WTC11 (cell line): ENCODE data around the gene MMP28. TPM values are rescaled to one million over a fixed set of nuclear protein-coding genes. Genes with fewer than 3 reads are reported as not detected.

Source experiments
- ATAC-seq: fragments of 200-7000 bp; cut with Tn5 transposase; 2 replicates; pipeline ENCODE4 v1.10.0; 2021; ENCODE audit warnings: mild to moderate bottlenecking, moderate library complexity
- CTCF ChIA-PET: fragments of 300-600 bp; sonication (Branson Sonifier 250); formaldehyde crosslinking; loops from one replicate; lab custom pipeline; 2021; ENCODE audit warnings: antibody characterized with exemption; lab: Charles Lee
- POLR2A ChIA-PET: fragments of 350-600 bp; sonication (Branson Sonifier 250); formaldehyde crosslinking; loops from one replicate; lab custom pipeline; 2021; ENCODE audit warnings: antibody characterized with exemption; lab: Charles Lee
- DNase-seq: peaks from one replicate; pipeline ENCODE4 v3.0.0; 2021; ENCODE audit warnings: low spot score
- H3K27ac Mint-ChIP-seq: 2 replicates; pipeline ENCODE4 v1.8.0; 2021; ENCODE audit warnings: mixed read lengths
- H3K27me3 Mint-ChIP-seq: 2 replicates; pipeline ENCODE4 v1.8.0; 2021; ENCODE audit warnings: low read depth, mild to moderate bottlenecking, moderate library complexity, mixed read lengths
- H3K36me3 Mint-ChIP-seq: 2 replicates; pipeline ENCODE4 v1.8.0; 2021; ENCODE audit warnings: mixed read lengths
- H3K4me1 Mint-ChIP-seq: 2 replicates; pipeline ENCODE4 v1.8.0; 2022; ENCODE audit warnings: mixed read lengths
- H3K4me3 Mint-ChIP-seq: 2 replicates; pipeline ENCODE4 v1.8.0; 2021; ENCODE audit warnings: mild to moderate bottlenecking, moderate library complexity, mixed read lengths
- H3K9me3 Mint-ChIP-seq: 2 replicates; pipeline ENCODE4 v1.8.0; 2021; ENCODE audit warnings: mixed read lengths
- ATF1 ChIP-seq: sonication (generic); formaldehyde crosslinking; IDR thresholded peaks from 2 replicates; pipeline ENCODE4 v1.8.1; 2023; ENCODE audit warnings: mild to moderate bottlenecking, moderate library complexity, missing genetic modification reagents
- ELF4 ChIP-seq: sonication (generic); formaldehyde crosslinking; IDR thresholded peaks from 2 replicates; pipeline ENCODE4 v1.8.1; 2022; ENCODE audit warnings: low read depth, mild to moderate bottlenecking, moderate library complexity, missing genetic modification reagents
- FOXK1 ChIP-seq: sonication (generic); formaldehyde crosslinking; IDR thresholded peaks from 2 replicates; pipeline ENCODE4 v1.8.0; 2022; ENCODE audit warnings: mild to moderate bottlenecking, moderate library complexity, missing genetic modification reagents
- JUN ChIP-seq: sonication (generic); formaldehyde crosslinking; IDR thresholded peaks from 2 replicates; pipeline ENCODE4 v1.8.0; 2023; ENCODE audit warnings: mild to moderate bottlenecking, missing genetic modification reagents
- MYBL2 ChIP-seq: sonication (generic); formaldehyde crosslinking; IDR thresholded peaks from 2 replicates; pipeline ENCODE4 v1.8.1; 2023; ENCODE audit warnings: mild to moderate bottlenecking, moderate library complexity, missing genetic modification reagents
- NFE2L1 ChIP-seq: sonication (generic); formaldehyde crosslinking; IDR thresholded peaks from 2 replicates; pipeline ENCODE4 v1.8.1; 2023; ENCODE audit warnings: missing genetic modification reagents
- NFYB ChIP-seq: sonication (generic); formaldehyde crosslinking; conservative IDR thresholded peaks from 2 replicates; pipeline ENCODE4 v1.8.0; 2022; ENCODE audit warnings: low read depth, missing genetic modification reagents
- OVOL2 ChIP-seq: fragments of 250-450 bp; sonication (Bioruptor Pico); IDR thresholded peaks from 2 replicates; pipeline ENCODE4 v1.9.0; 2021; ENCODE audit warnings: mild to moderate bottlenecking, borderline replicate concordance
- SMAD4 ChIP-seq: sonication (generic); formaldehyde crosslinking; IDR thresholded peaks from 2 replicates; pipeline ENCODE4 v1.8.0; 2022; ENCODE audit warnings: mild to moderate bottlenecking, missing genetic modification reagents
- SP1 ChIP-seq: sonication (generic); formaldehyde crosslinking; conservative IDR thresholded peaks from 2 replicates; pipeline ENCODE4 v1.8.1; 2022; ENCODE audit warnings: missing genetic modification reagents
- TCF7 ChIP-seq: sonication (generic); formaldehyde crosslinking; IDR thresholded peaks from 2 replicates; pipeline ENCODE4 v1.8.0; 2022; ENCODE audit warnings: mild to moderate bottlenecking, low read depth, missing genetic modification reagents, moderate library complexity
- TP53 ChIP-seq: sonication (generic); formaldehyde crosslinking; IDR thresholded peaks from 2 replicates; pipeline ENCODE4 v1.8.1; 2023; ENCODE audit warnings: mild to moderate bottlenecking, missing genetic modification reagents
- ZNF121 ChIP-seq: sonication (generic); formaldehyde crosslinking; IDR thresholded peaks from 2 replicates; pipeline ENCODE4 v1.8.0; 2023; ENCODE audit warnings: missing genetic modification reagents
- ZNF219 ChIP-seq: sonication (generic); formaldehyde crosslinking; IDR thresholded peaks from 2 replicates; pipeline ENCODE4 v1.8.0; 2023; ENCODE audit warnings: missing genetic modification reagents, mild to moderate bottlenecking, borderline replicate concordance
- ZNF317 ChIP-seq: sonication (generic); formaldehyde crosslinking; IDR thresholded peaks from 2 replicates; pipeline ENCODE4 v1.8.1; 2023; ENCODE audit warnings: low read depth, mild to moderate bottlenecking, moderate library complexity, missing genetic modification reagents, borderline replicate concordance
- total RNA-seq: library from RNA; stranded (reverse); gene quantifications from 3 replicates; pipeline ENCODE4 v1.2.3, GENCODE V29; 2021
- TF ChIP-seq, protein P1 (sequence below): fragments of 250-450 bp; sonication (Bioruptor Pico); IDR thresholded peaks from 2 replicates; pipeline ENCODE4 v1.9.0; 2021; ENCODE audit warnings: moderate library complexity, mild to moderate bottlenecking, inconsistent platforms, borderline replicate concordance
- TF ChIP-seq, protein P2 (sequence below): fragments of 200-600 bp; IDR thresholded peaks from 2 replicates; pipeline ENCODE4 v1.8.0; 2022; ENCODE audit warnings: antibody characterized with exemption
- TF ChIP-seq, protein P3 (sequence below): sonication (generic); formaldehyde crosslinking; IDR thresholded peaks from 2 replicates; pipeline ENCODE4 v1.8.0; 2022; ENCODE audit warnings: mild to moderate bottlenecking, missing genetic modification reagents
- TF ChIP-seq, protein P4 (sequence below): sonication (generic); formaldehyde crosslinking; IDR thresholded peaks from 2 replicates; pipeline ENCODE4 v1.8.0; 2022; ENCODE audit warnings: mild to moderate bottlenecking, missing genetic modification reagents
- TF ChIP-seq, protein P5 (sequence below): fragments of 250-450 bp; sonication (Bioruptor Pico); conservative IDR thresholded peaks from 2 replicates; pipeline ENCODE4 v1.9.0; 2021; ENCODE audit warnings: mild to moderate bottlenecking
- TF ChIP-seq, protein P6 (sequence below): sonication (generic); formaldehyde crosslinking; IDR thresholded peaks from 2 replicates; pipeline ENCODE4 v1.8.1; 2022; ENCODE audit warnings: low read depth, mild to moderate bottlenecking, moderate library complexity, missing genetic modification reagents, borderline replicate concordance
- TF ChIP-seq, protein P7 (sequence below): sonication (generic); formaldehyde crosslinking; IDR thresholded peaks from 2 replicates; pipeline ENCODE4 v1.8.1; 2022; ENCODE audit warnings: mild to moderate bottlenecking, missing genetic modification reagents, moderate library complexity, borderline replicate concordance

Gene MMP28
- total RNA-seq, 1 experiment from 2014 or later = 0.22 TPM

DNA sequence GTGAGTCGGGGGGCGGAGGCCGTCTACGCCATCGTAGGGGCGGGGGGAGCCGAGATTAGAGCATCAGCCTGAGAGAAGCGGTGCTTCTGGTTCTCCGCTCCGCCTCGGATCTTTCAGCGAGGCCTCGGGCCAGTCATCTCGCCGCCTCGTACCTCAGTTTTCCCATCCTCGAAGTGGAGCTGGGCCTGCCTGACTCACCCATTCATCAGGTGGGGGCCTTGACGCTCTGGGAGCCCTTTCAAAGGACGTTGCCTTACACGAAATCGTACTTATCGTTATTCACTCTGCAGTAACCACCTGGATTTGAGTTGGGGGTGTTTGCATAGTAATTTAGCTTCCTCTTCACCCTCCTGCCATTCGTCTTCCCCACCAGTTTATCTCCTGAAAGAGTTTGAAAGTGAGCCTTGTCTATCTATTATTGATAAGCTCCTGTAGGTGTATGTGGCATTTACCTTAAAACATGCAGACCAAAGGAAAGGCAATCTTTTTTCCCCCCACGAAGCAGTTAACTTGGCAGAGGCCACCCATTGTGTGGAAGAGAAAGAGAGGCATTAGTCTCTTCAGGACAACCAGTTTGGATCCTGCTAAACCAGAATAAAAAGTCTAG, 14.5 kb upstream of the MMP28 start:
- Mint-ChIP-seq H3K36me3 (peaks cover 22% of the 10 kb centered on the region), H3K4me3 (peak overlapping the region; percentile 99), H3K4me1 (peaks cover 34% of the 10 kb centered on the region), H3K27me3 (no peaks in the 10 kb centered on the region), H3K27ac (peak overlapping the region; percentile 96), H3K9me3 (no peaks in the 10 kb centered on the region)
- DNase-seq (no peak), ATAC-seq (no peak)
- ChIA-PET POLR2A (interaction anchor here (0.9 to 3.2 kb wide), 4 partner anchors 15 to 121 kb away, joined by 3 to 37 read pairs (median 3); partner anchors contain the start of gene MMP28), CTCF (interaction anchor here (0.8 to 3.4 kb wide), 8 partner anchors 22 to 197 kb away, joined by 3 to 161 read pairs (median 11); partner anchors contain the start of genes HEATR9 and RASL10B)
- TF ChIP-seq SMAD4 = 0 out of 2 replicates have a peak, but pooled peaks have one; percentile 18
- TF ChIP-seq, protein P1, sequence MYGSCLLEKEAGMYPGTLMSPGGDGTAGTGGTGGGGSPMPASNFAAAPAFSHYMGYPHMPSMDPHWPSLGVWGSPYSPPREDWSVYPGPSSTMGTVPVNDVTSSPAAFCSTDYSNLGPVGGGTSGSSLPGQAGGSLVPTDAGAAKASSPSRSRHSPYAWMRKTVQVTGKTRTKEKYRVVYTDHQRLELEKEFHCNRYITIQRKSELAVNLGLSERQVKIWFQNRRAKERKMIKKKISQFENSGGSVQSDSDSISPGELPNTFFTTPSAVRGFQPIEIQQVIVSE = no peak

DNA sequence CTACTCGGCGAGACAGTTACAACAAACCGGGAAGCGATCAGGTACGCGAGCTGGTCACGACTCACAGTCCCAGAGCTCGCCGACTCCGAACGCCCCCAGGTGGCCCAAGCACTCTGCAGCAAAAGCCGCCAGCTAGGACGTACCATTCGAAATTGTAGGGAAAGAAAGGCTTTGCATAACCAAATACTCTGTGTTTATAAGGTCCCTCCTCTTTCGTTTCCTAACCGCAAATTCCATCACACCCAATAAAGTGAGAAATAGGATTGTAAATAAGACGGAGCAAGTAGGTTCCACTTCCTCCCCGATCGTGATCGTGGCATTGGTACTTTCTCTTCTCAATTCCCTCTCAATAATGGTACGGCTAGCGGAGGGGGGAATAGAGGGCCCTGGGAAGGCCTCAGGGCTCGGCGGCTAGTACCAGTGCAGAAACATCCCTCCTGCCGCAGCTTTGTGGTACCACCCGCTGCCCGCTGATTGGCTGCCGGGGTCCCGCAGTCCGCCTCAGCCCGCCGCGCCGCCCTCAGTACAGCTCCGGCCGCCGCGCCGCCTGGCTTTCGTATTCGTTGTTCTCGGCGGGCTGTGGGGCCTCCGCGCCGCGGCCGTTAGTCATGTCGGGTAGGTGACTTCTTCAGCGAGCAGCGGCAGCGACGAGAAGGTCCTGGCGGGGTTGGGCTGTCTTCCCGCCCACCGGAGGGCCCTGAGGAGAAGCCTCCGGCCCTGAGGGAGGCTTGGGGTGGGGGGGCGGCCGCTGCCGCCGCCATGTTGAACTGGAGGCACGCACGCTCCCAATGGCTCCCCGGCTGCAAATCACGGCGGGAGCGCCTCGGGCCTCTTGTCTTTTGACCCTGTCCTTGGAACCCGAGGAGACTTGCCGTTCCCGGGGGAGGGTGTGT, 13.8 kb upstream of the MMP28 start, which contains the start of gene TAF15:
TAF15 (plus strand) TSS at position 523 of the 893 bp plus-strand sequence; CDS start at position 609, 86 bp downstream.
- H3K4me1 Mint-ChIP-seq = peaks cover 36% of the 10 kb centered on the region
- H3K36me3 Mint-ChIP-seq = peaks cover 22% of the 10 kb centered on the region
- ChIA-PET POLR2A (interaction anchor here (0.6 to 3.2 kb wide), 13 partner anchors 10 to 231 kb away, joined by 3 to 37 read pairs (median 4); partner anchors contain the start of genes C17orf50, MMP28 and PEX12), CTCF (interaction anchor here (0.6 to 3.4 kb wide), 26 partner anchors 8 to 725 kb away, joined by 3 to 161 read pairs (median 5); partner anchors contain the start of genes HEATR9, MMP28, MYO19 and PIGW)
- DNase-seq (peak; percentile 97), ATAC-seq (peak; percentile 90)
- H3K27ac Mint-ChIP-seq = peak within 1 kb of the TSS; percentile 99
- peak within 1 kb of the TSS; percentile 99 for H3K4me3 Mint-ChIP-seq
- no peaks in the 10 kb centered on the region for H3K27me3 Mint-ChIP-seq
- H3K9me3 Mint-ChIP-seq = no peaks in the 10 kb centered on the region
- TF ChIP-seq ELF4 (CRISPR knock-in tag) = no peak
- TF ChIP-seq, protein P2, sequence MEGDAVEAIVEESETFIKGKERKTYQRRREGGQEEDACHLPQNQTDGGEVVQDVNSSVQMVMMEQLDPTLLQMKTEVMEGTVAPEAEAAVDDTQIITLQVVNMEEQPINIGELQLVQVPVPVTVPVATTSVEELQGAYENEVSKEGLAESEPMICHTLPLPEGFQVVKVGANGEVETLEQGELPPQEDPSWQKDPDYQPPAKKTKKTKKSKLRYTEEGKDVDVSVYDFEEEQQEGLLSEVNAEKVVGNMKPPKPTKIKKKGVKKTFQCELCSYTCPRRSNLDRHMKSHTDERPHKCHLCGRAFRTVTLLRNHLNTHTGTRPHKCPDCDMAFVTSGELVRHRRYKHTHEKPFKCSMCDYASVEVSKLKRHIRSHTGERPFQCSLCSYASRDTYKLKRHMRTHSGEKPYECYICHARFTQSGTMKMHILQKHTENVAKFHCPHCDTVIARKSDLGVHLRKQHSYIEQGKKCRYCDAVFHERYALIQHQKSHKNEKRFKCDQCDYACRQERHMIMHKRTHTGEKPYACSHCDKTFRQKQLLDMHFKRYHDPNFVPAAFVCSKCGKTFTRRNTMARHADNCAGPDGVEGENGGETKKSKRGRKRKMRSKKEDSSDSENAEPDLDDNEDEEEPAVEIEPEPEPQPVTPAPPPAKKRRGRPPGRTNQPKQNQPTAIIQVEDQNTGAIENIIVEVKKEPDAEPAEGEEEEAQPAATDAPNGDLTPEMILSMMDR = no peak
- 0 out of 2 replicates have a peak, but pooled peaks have one; percentile 43 for TF ChIP-seq ZNF317 (CRISPR knock-in tag)
- peak; percentile 83; the same call in 1 of the 2 replicates for TF ChIP-seq MYBL2
- no peak for TF ChIP-seq ZNF121
- TF ChIP-seq FOXK1 (CRISPR knock-in tag) = peak; percentile 49; the same call in 1 of the 2 replicates
- TF ChIP-seq OVOL2 (CRISPR knock-in tag) = no peak
- TF ChIP-seq, protein P3, sequence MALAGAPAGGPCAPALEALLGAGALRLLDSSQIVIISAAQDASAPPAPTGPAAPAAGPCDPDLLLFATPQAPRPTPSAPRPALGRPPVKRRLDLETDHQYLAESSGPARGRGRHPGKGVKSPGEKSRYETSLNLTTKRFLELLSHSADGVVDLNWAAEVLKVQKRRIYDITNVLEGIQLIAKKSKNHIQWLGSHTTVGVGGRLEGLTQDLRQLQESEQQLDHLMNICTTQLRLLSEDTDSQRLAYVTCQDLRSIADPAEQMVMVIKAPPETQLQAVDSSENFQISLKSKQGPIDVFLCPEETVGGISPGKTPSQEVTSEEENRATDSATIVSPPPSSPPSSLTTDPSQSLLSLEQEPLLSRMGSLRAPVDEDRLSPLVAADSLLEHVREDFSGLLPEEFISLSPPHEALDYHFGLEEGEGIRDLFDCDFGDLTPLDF = 0 out of 2 replicates have a peak, but pooled peaks have one; percentile 61
- TF ChIP-seq JUN (CRISPR knock-in tag) = no peak
- TF ChIP-seq, protein P4, sequence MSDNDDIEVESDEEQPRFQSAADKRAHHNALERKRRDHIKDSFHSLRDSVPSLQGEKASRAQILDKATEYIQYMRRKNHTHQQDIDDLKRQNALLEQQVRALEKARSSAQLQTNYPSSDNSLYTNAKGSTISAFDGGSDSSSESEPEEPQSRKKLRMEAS (CRISPR knock-in tag) = peak; percentile 70
- peak; percentile 87; the same call in 1 of the 2 replicates for TF ChIP-seq NFE2L1 (CRISPR knock-in tag)
- no peak for TF ChIP-seq TCF7 (CRISPR knock-in tag)
- peak; percentile 80 for TF ChIP-seq NFYB (CRISPR knock-in tag)
- TF ChIP-seq ATF1 (CRISPR knock-in tag) = 0 out of 2 replicates have a peak, but pooled peaks have one; percentile 34
- TF ChIP-seq TP53 (CRISPR knock-in tag) = no peak
- TF ChIP-seq, protein P5, sequence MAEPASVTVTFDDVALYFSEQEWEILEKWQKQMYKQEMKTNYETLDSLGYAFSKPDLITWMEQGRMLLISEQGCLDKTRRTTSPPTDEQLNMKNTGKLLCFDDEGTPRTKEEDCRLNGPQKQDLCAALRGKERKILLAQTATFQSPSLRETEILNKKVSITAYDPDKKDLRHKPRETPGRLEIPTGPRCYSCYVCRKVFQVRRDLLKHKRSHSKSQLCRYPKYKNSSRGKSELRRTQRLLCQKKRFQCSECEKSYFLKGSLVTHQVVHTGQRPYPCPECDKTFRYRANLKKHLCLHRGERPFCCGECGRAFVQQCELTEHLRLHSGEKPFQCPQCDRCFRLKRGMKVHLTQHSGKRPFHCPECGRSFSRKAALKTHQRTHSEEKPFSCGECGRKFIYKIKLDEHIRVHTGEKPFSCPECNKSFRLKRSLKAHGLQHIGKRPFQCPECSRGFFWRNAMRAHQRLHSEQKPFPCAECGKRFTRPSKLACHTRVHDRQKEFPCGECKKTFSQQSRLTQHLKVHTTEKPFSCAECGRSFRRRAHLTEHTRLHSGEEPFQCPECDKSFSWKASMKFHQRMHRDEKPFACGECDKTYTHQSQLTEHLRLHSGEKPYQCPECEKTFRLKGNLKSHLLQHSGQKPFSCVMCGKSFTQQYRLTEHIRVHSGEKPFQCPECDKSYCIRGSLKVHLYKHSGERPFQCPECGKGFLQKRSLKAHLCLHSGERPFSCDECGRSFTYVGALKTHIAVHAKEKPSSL (CRISPR knock-in tag) = no peak
- TF ChIP-seq, protein P6, sequence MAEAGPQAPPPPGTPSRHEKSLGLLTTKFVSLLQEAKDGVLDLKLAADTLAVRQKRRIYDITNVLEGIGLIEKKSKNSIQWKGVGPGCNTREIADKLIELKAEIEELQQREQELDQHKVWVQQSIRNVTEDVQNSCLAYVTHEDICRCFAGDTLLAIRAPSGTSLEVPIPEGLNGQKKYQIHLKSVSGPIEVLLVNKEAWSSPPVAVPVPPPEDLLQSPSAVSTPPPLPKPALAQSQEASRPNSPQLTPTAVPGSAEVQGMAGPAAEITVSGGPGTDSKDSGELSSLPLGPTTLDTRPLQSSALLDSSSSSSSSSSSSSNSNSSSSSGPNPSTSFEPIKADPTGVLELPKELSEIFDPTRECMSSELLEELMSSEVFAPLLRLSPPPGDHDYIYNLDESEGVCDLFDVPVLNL (CRISPR knock-in tag) = peak; percentile 74; the same call in 1 of the 2 replicates
- TF ChIP-seq ZNF219 = peak; percentile 37; the same call in 1 of the 2 replicates
- peak; percentile 66; the same call in 1 of the 2 replicates for TF ChIP-seq SP1
- TF ChIP-seq, protein P7, sequence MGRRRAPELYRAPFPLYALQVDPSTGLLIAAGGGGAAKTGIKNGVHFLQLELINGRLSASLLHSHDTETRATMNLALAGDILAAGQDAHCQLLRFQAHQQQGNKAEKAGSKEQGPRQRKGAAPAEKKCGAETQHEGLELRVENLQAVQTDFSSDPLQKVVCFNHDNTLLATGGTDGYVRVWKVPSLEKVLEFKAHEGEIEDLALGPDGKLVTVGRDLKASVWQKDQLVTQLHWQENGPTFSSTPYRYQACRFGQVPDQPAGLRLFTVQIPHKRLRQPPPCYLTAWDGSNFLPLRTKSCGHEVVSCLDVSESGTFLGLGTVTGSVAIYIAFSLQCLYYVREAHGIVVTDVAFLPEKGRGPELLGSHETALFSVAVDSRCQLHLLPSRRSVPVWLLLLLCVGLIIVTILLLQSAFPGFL (CRISPR knock-in tag) = no peak
